OCI-LY3 (cell line): ENCODE results near the gene C9orf85.

Source experiments
- H2AFZ ChIP-seq: fragments of 200-600, 300-600 bp; shearing (Covaris generic); 2 replicates; pipeline ENCODE4 v1.6.0; 2014; ENCODE audit warnings: antibody characterized with exemption, low read depth, low read length
- H3K27ac ChIP-seq: fragments of 200-600, 300-600 bp; sonication (generic); 2 replicates; pipeline ENCODE4 v1.5.1; 2014; ENCODE audit warnings: mild to moderate bottlenecking, low read length, moderate library complexity, mixed read lengths
- H3K27me3 ChIP-seq: fragments of 200-600, 300-600 bp; sonication (generic); 2 replicates; pipeline ENCODE4 v1.6.1; 2014; ENCODE audit warnings: low read depth, low read length, mixed read lengths
- H3K36me3 ChIP-seq: fragments of 200-600, 300-600 bp; sonication (generic); replicated peaks from 2 replicates; pipeline ENCODE3; 2014; ENCODE audit warnings: low read depth, low read length, mixed read lengths
- H3K4me1 ChIP-seq: fragments of 300-600, 200-600 bp; sonication (generic); 2 replicates; pipeline ENCODE4 v1.6.1; 2014; ENCODE audit warnings: low read length, mixed read lengths
- H3K4me2 ChIP-seq: fragments of 200-600, 300-600 bp; sonication (generic); 2 replicates; pipeline ENCODE4 v1.6.1; 2014; ENCODE audit warnings: low read length, mixed read lengths
- H3K4me3 ChIP-seq: fragments of 300-600, 200-600 bp; sonication (generic); 2 replicates; pipeline ENCODE4 v1.5.1; 2014; ENCODE audit warnings: antibody characterized with exemption, mild to moderate bottlenecking, low read length, moderate library complexity
- H3K79me2 ChIP-seq: fragments of 300-600, 200-600 bp; shearing (Covaris generic); 2 replicates; pipeline ENCODE4 v1.6.1; 2014; ENCODE audit warnings: mild to moderate bottlenecking, low read length, mixed read lengths
- H3K9ac ChIP-seq: fragments of 300-600, 200-600 bp; shearing (Covaris generic); 2 replicates; pipeline ENCODE4 v1.6.0; 2014; ENCODE audit warnings: mild to moderate bottlenecking, low read length, moderate library complexity
- H3K9me3 ChIP-seq: fragments of 200-600, 300-600 bp; shearing (Covaris generic); 2 replicates; pipeline ENCODE4 v1.6.1; 2014; ENCODE audit warnings: low read length, mixed read lengths; ENCODE audit not compliant: insufficient read depth
- H4K20me1 ChIP-seq: fragments of 200-600, 300-600 bp; sonication (generic); 2 replicates; pipeline ENCODE4 v1.6.1; 2016; ENCODE audit warnings: low read length, mixed read lengths; ENCODE audit not compliant: insufficient read depth
- CTCF ChIP-seq: fragments of 200-600, 300-600 bp; sonication (generic); IDR thresholded peaks from 2 replicates; pipeline ENCODE4 v1.5.1; 2014; ENCODE audit warnings: antibody characterized with exemption, low read length, low read depth
- EZH2phosphoT487 ChIP-seq: fragments of 200-600 bp; shearing (Covaris generic); IDR thresholded peaks from 2 replicates; pipeline ENCODE4 v1.6.1; 2018; ENCODE audit warnings: antibody characterized with exemption, mixed run types, low read depth

C9orf85 gene

GRCh38 chr9:71931166-71931565 is 19.7 kb downstream of the C9orf85 start:
- H3K4me1 ChIP-seq, result no peaks in the 10 kb centered on the region
- TF ChIP-seq CTCF (no peak), EZH2phosphoT487 (no peak)
- peaks cover 3% of the 10 kb centered on the region for H3K36me3 ChIP-seq
- H3K27me3 ChIP-seq, result no peaks in the 10 kb centered on the region
- H3K9me3 ChIP-seq, result no peaks in the 10 kb centered on the region
- H3K4me2 ChIP-seq, result no peak overlapping the region
- H2AFZ ChIP-seq, result no peak overlapping the region
- H3K27ac ChIP-seq, result no peak overlapping the region
- H4K20me1 ChIP-seq, result no peaks in the 10 kb centered on the region
- no peak overlapping the region for H3K9ac ChIP-seq
- no peak overlapping the region for H3K4me3 ChIP-seq
- H3K79me2 ChIP-seq, result no peaks in the 10 kb centered on the region

- Histone ChIP-seq H3K9ac (no peak overlapping the region), H3K9me3 (no peaks in the 10 kb centered on the region), H2AFZ (no peak overlapping the region), H3K4me2 (no peak overlapping the region), H3K27me3 (no peaks in the 10 kb centered on the region), H3K27ac (no peak overlapping the region), H3K4me1 (peaks cover 5% of the 10 kb centered on the region), H3K36me3 (peaks cover 3% of the 10 kb centered on the region), H3K79me2 (no peaks in the 10 kb centered on the region; the same call in 1 of the 2 replicates), H4K20me1 (no peaks in the 10 kb centered on the region), H3K4me3 (no peak overlapping the region)
- TF ChIP-seq CTCF, result no peak
- no peak for TF ChIP-seq EZH2phosphoT487
These were observed 24.6 kb downstream of the C9orf85 start for GRCh38 chr9:71936066-71936465.

- Histone ChIP-seq H3K27me3 (no peaks in the 10 kb centered on the region), H3K9me3 (no peaks in the 10 kb centered on the region), H3K36me3 (peaks cover 3% of the 10 kb centered on the region), H3K9ac (no peak overlapping the region), H3K27ac (no peak overlapping the region), H4K20me1 (no peaks in the 10 kb centered on the region), H3K79me2 (no peaks in the 10 kb centered on the region; the same call in 1 of the 2 replicates), H3K4me1 (peaks cover 5% of the 10 kb centered on the region), H3K4me2 (no peak overlapping the region), H2AFZ (no peak overlapping the region), H3K4me3 (no peak overlapping the region)
- TF ChIP-seq EZH2phosphoT487, result no peak
- TF ChIP-seq CTCF, result no peak
These were observed 25.7 kb downstream of the C9orf85 start for GRCh38 chr9:71937070-71937625.

- H4K20me1 ChIP-seq, result no peaks in the 10 kb centered on the region
- peaks cover 5% of the 10 kb centered on the region for H3K4me1 ChIP-seq
- no peak overlapping the region for H3K27ac ChIP-seq
- H3K36me3 ChIP-seq, result peaks cover 3% of the 10 kb centered on the region
- no peak overlapping the region for H3K4me2 ChIP-seq
- no peaks in the 10 kb centered on the region for H3K27me3 ChIP-seq
- H3K9ac ChIP-seq, result no peak overlapping the region
- H3K9me3 ChIP-seq, result no peaks in the 10 kb centered on the region
- no peaks in the 10 kb centered on the region; the same call in 1 of the 2 replicates for H3K79me2 ChIP-seq
- H2AFZ ChIP-seq, result no peak overlapping the region
- no peak for TF ChIP-seq EZH2phosphoT487
- H3K4me3 ChIP-seq, result no peak overlapping the region
These were observed 26.5 kb downstream of the C9orf85 start for GRCh38 chr9:71937898-71938297.
